HG03280 (cell line): Measurements from ENCODE around the gene SYF2.
"Not testable (repeated sequence)": the region's sequence is repeated elsewhere in the genome, so short reads cannot be mapped to it uniquely, and the experiment has no call there.

ENCODE experiments used
- ATAC-seq: cut with Tn5 transposase; IDR thresholded peaks from one replicate; pipeline ENCODE4 v1.9.1; 2021; ENCODE audit warnings: mild to moderate bottlenecking, moderate library complexity; ENCODE audit not compliant: unreplicated experiment

SYF2 gene

DNA sequence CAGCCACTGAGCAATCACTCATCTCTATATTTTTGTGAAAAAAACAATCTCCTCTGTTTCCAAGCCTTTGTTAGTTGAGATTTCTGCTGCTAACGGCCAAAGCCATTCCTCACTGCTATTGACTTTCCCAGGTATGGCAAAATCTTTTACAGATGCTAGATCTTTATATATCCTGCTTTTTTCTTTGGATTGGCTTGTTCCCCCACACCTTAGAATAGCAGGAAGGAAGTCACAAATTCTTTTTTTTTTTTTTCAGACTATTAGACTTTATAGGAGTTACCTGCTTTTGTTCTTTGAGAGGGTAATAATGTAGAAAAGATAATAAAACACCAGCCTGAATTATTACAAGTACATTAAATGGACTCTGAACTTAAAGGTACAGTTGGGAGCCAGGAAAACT is 24.2 kb downstream of the SYF2 start:
- no peak for ATAC-seq

DNA sequence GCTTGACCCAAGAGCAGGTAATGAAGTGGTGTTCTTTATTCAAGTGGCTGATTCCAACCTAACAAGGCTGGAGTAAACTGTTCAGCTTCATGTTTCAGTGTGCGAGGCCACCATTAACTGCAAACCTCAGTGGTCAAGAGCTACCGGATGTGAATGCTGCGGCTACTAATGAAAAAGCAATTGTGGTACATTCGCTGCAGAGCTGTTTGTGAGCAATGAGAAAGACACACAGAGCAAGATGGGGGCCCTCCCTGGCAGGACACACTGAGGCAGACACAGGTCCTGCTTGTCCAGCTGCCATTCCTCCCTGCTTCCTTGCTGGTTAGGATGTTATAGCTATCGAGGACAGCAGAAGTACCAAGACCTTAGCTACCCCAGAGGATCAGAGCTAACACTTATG is 26.1 kb downstream of the SYF2 start:
- ATAC-seq: no peak

DNA sequence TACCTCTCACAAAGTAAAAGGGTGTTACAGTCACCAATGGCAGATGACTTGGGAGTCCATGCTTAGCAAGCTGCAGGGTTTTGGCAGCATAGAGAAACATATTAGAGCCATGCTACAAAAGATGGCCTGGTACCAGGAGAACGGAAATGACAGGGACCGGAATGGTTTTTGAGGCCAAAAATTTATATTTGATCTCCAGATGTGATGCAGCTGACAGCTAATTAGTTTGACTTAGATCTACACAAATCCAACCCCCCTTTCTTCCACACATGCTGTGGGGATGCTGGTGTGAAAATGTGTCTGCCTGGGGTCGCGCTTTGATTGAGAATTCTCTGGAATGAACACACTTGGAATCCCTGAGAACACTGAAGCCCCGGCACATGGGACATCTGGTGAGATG is 26.5 kb downstream of the SYF2 start:
- no peak for ATAC-seq

DNA sequence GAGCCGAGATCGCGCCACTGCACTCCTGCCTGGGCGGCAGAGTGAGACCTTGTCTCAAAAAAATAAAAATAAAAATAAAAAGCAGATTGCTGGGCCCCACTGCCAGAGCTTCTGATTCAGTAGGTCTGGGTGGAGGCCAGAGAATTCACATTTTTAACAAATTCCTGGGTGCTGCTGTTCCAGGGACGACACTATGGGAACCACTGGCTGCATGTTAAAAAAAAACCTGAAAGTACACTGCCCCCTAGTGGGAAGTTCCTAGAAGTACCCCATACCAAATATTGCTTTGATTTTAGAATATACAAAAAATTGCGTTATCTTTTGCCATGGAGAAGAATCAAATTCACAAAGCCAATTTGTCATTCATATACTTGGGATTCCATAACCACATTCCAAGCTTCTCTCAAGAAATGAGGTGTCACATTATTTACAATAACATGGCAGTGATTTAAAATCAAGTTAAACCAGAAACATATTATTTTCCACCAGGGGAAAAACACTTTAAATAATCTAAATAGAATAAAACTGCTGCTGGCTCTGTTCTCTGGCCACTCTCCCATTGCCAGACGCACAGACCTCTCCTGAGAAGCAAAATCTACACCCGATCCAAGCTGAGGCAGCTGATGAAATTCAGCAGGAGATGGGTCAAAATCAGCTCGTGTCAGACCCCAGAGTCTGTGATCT is 27.4 kb downstream of the SYF2 start:
- ATAC-seq: no peak

DNA sequence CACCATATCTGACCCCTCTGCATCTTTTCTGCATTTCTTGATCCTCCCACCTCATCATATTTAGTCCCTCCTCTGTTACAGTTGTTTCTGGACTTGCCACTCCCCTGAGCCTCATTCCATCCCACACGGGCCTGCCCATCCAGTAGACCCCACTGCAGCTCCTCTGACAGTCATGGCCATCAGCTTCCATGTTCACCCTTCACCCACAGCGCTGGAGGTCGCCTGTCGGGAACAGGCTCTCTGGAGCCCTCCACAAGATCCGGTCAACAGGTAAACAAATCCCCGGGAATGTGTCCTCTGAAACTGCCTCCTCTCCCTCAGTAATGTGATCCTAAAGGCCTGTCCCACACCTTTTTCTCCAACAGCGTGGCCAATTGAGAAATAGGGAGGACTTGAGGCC is 31.3 kb downstream of the SYF2 start:
- no peak for ATAC-seq

DNA sequence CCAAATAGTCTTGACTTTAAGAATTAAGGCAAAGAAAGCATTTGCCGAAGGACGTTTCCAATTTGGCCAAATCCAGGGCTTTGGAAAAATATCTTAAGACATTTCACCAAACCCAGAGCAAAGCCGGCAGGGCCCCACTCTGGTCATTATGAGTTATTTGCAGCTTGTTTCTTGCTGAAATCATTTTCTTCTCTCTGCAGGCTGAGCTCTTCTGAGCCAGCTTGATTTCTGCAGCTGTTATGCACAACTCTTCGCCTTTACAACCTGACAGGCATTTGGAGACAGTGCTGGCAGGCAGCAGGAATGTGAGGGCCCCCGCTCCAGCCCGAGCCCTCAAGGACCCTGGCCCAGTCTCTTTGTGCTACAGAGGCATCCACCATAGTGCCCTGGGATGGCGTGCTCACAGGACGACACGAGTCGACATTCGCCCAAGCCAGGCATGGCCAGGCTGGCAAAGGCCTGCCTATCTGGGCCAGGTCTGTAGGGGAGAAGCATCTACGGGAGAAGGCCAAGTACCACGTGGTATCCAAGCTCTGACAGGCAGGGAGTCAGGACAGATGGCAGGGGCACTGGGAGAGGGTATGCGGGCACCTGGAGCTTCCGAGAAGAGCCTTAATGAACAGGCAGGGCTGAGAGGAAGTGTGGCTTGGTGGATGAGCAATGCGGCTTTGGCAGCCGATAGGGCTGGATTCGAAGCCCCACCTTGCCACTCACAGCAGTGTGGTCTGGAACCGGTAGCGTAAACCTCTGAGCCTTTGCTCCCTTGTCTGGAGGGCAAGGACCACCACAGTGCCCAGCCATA is 32.3 kb downstream of the SYF2 start:
- ATAC-seq: no peak

DNA sequence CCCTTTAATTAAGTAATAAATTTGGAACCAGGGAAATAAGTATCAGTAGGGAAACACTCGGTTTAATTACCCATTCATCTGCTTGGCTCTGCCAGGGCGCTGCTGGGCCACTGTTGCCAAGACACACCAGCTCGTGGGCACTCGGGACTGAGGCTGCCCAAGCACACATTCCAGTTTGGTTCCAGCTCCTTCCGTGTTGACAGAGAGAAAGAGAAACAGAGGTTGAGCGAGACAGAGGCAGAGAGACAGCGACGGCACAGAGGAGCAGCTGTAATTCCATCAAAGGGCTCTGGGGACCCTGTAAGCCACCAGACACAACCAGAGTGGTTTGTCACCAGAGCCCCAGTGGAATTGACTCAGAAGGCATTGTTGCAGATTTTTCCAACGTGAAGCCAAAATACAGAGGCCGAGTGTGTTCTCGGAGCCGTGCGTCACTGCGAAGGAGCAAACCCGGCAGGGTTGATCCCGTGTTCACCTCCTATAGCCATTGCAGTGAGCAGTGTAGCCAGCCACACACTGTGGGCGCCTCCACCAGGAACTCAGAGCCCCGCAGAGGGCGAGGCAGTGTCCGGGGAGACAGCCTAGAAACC is 33.5 kb downstream of the SYF2 start:
- no peak for ATAC-seq

DNA sequence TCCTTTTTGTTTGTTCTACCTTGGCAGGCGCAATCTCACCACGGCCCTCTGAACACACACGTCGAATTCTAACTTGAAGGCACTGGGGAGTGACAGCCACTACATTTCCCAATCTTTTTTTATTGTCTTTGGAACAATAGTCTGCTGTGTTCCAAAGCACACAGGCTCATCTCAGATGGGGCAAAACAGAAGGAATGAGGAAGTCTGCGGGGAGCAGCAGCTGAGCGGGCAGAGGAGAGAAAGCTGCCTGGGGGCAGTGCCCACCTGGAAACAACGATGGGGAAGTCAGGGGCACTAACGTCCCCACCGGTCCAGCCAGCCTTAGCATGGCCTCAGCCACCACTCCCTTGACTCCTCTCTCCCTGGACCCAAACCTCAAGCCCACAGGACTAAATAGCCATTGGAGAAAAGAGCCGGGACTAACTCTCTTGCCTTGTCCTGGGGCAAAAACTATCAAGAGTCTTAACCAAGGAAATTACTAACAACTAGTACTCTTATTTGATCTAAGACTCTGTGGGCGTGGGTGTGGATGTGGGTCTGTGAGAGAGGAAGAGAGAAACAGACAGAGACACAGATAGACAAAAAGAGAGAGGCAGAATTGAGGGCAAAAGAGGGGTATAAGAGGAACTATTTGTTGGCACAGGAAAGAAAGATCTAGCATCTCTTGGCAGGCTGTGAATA is 34.2 kb downstream of the SYF2 start:
- no peak for ATAC-seq

DNA sequence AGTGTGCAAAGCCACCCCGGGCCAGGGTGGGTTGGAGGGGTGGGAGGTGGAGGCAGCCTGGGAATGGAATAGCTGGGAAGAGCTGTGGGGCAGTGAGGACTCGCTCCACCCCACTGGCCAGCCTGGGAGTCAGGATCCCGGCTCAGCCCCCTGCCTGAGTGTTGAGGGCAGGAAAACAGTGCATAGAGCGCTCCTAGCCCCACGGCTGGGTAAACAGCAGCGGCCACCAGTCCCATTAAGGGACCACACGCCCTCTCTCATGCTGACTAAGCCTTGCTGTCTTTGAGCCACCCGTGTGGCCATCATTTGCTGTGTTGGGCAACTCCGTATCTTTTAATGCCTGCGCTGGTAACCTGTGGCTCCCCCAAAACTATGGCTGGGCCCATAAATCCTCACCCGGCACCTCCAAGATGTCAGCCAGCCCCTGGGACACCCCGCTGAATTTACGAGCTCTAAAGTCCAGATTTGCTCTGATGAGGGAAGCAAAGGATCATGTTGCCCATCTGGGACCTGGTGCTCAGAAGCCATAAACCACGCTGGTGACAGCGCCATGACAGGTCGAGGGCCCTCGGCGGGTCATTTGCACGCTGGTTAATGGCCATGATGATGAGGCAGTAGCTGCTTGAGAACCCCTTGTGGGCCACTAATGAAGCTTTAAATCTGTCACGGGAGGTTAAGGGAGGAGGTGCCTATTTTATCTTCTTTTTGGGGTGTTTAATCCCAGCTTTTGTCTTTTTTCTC is 34.9 kb downstream of the SYF2 start:
- ATAC-seq: no peak

DNA sequence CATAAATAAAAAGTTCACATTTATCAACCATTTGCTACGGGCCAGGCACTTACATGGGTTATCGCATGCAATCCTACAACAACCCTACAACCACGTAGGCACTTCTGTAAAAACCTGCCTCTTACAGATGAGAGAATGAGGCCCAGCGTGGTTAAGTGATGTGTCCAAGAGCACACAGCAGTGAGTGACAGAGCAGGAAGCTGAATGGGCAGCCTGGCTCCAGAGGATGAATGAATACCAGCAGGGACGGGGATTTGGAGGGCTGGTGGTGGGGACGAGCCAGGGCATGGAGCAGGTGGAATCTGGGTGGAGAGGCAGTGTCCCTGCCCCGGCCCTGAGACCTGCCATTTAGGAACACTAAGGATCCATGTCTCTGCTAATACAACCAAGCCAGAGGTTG is 35.5 kb downstream of the SYF2 start:
- ATAC-seq: no peak

DNA sequence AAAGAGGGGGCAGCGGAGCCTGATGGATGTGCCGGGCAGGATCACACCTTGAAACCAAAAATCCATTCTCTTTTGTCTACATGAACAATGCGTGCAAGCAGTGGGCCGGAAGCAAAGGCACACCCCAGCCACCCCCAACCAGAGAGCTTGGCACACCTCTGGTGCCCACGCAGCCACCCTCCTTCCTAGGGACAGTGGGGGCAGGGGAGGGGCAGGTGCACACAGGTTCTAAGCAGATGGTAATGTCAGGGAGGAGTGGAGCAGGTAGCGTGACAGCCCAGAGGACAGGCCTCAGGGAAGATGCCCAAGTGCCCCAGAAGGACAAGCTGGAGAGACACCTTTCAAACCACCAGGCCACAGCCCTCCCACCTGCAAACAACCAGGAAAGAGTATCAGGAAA is 36.5 kb downstream of the SYF2 start:
- no peak for ATAC-seq

DNA sequence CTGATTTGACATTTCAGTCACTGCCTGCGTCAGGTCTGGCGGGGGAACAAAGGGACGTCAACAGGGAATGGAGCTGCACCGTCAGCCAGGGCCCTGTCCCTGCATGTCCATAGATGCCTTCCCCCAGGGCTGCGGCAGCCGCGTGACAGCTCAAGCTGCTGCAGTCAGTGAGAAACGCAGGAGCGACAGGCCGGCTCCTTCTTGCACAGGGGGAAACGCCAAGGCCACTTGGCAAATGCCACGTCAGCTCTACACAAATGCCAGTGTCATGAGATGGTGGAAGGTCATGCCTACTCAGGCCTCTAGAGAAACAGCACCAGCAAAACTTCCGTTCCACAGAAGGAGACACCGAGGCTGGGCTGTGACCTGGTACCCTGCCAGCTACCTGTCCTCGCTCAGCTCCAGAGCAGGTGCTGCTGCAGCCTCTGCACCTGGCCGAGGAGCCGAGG is 37.7 kb downstream of the SYF2 start:
- ATAC-seq: no peak

DNA sequence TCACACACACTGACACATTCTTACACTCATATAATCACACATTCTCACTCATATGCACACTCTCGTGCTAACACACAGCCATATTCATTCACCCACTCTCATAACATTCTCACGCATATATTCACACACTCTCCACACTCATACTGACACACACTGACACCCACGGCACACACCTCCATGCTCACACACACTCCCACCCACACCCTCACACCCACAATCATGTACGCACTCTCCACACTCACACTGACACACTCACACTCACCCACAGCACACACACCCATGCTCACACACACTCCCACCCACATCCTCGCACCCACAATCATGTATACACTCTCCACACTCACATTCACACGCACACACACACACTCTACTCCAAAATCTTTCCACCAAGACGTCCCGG is 38.2 kb downstream of the SYF2 start:
- ATAC-seq: no peak

DNA sequence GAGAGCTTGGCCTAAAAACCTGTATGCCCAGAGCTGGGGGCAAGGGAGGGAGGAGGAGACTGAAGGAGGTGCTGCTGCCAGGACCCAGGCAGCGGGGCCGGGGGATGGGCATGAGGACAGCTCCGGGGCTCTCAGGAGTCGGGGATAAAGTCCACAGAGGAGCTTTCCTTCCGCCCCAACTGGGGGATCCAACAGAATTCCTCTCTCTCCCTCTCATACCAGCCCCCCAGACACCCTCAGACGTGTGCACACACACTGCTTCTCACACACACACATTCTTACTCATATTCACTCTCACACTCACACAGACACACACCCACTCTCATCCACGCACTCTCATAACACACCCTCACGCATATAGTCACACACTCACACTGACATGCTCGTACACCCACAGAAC is 39.1 kb downstream of the SYF2 start:
- no peak for ATAC-seq

DNA sequence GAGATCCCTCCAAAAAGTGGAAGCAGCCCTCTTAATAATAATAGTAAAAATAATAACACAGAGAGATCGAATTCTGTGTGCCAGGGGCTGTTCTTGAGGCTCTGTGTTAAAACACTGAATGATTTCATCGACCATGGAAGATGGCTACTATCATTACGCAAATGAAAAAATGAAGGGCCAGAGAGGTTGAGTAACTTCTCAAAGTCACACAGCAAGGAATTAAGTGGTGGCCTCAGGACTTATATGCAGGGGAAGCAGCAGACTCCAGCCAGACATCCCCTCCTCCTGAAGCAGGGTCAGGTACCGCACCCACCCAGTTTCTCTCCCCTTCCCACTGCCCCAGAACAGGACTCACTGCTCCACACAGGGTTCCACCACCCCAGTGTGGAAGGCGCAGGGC is 40.1 kb downstream of the SYF2 start:
- ATAC-seq: no peak

DNA sequence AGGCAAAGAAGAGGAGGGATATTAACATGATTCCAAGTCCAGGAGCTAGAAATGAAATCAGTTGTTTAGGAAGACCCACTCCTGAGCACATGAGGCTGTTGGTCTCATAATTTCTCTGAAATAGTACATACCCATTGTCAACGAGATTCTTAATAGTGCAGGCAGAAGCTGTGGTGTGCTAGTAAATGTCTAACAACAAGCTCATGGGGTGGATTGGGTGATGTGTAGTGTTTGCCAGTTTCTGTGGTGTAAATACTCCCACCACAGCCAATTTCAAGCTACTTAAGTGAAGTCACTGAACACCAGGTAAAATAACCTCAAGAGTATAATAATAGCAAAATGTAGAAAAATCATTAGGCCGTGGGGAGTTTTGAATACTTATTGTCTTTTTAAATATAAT is 42.0 kb downstream of the SYF2 start:
- ATAC-seq: no peak

DNA sequence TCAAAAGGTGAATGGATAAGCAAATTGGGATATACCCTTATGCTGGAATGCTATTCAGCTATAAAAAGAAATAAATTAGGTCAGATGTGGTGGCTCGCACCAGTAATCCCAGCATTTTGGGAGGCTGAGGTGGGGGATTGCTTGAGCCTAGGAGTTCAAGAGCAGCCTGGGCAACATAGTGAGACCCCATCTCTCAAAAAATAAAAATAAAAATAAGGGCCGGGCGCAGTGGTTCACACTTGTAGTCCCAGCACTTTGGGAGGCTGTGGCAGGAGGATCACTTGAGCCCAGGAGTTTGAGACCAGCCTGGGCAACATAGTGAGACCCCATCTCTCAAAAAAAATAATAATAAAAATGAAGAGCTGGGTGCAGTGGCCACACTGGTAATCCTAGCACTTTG is 44.4 kb downstream of the SYF2 start:
- ATAC-seq: not testable (repeated sequence)

DNA sequence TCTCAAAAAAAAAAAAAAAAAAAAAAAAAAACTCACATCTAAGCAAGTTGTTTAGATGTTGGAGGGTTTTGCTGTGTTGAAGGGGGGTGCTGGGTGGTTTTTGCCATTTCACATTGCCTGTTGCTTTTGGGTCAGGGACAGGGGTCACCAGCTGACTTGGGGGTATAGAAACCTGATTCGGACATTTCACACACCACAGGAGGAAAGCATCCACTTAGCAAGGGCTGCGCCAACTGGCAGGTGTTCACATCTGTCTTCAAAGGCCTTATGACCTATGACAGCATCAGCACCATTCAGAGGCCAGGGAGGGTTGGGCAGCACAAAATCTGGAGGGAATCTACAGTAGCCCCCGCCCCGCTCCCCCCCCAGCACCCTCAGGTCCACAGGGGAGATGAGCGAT is 45.2 kb downstream of the SYF2 start:
- no peak for ATAC-seq

DNA sequence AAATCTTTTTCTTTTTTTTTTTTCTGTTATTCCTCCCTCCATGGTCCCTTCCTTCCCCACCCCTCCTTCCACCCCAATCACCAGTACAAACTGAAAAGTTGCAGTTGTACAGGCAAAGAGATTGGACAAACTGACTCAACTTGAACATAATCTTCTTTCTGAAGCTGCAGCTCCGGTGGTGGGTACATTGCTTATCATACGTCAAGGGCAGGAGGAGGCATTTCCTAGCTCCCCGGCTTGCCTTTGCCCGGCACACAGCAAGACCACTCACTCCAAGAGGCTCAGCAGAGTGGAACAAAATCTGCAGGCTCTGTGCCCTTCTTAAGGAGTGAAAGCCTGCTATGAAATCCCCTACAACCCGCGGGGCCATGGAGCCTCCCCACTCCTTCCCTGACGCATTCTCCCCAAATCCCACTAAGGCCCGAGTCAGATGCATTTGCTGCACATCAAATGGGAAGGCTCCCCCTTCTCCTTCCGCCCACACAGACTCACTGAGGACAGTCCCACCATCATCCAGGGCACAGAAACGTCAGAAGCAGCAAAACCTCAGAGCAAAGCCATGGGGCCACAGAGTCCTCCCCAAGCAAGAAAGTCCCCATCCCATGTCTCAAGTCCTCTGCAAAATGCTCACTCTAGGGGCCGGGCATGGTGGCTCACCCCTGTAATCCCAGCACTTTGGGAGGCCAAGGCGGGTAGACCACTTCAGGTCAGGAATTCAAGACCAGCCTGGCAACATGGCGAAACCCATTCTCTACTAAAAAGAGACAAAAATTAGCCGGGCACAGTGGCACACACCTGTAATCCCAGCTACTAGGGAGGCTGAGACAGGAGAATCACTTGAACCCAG is 45.9 kb downstream of the SYF2 start:
- no peak for ATAC-seq
